ENCODE measurements around the gene NOTCH4. TPM values are rescaled to one million over a fixed set of nuclear protein-coding genes. Genes with fewer than 3 reads are reported as not detected.

Gene NOTCH4
- total and polyA plus RNA-seq, 2 of the 4 experiments (the other 2 are of a cell fraction), result 0.96 to 1.3 TPM

DNA sequence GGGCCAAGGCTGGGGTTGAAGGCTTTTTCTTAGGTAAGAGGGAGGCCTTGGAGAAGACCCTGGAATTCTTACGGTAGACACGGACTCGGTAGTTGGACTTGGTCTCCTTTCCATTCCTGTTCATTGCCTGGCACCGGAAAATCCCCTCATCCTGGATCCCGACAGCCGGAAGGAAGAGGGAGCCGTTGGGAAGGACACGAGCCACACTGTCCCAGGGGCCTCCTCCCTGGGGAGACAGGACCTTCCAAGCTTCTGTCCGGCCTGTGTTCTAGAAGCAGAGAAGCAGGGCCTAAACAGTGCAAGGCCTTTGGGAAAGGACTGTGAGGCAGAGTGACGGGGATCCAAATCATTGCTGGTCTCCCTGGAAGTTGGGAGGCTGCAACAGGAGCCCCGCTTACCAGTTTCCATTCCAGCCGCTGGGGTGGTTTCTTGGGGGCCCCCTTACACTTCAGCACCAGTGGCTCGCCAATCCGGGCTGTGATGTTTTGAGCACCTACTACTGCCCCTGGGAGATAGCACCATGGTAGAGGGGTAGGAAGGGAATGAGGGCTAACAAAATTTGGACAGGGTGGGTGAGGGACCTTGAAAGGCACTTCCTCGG is 40.3 kb downstream of the NOTCH4 start:
- CTCF ChIA-PET, result no interaction called here
- no peak overlapping the region for H3K9ac ChIP-seq (ENCODE audit: low read depth, low read length)
- no peak overlapping the region for H3K27ac ChIP-seq (ENCODE audit: insufficient read depth, low read length)

More for the DNA sequence above, 40.3 kb downstream of the NOTCH4 start:
- H3K9me3 ChIP-seq (ENCODE audit: control insufficient read depth, insufficient read depth, low read length), result no peaks in the 10 kb centered on the region
- intact Hi-C loops (cut with micrococcal nuclease), result no loop called here
- TF ChIP-seq MXI1 (IDR thresholded peaks at IDR 0.05; ENCODE audit: borderline replicate concordance, low read depth, low read length) (no peak), BHLHE40 (IDR thresholded peaks at IDR 0.05; ENCODE audit: low read depth, low read length) (no peak), CEBPB (IDR thresholded peaks at IDR 0.05; ENCODE audit: low read depth, low read length) (no peak), NFE2L2 (IDR thresholded peaks at IDR 0.05; ENCODE audit: low read depth, low read length) (no peak), MAZ (IDR thresholded peaks at IDR 0.05; ENCODE audit: borderline replicate concordance, low read depth, low read length) (no peak), RAD21 (IDR thresholded peaks at IDR 0.05; ENCODE audit: low read length) (no peak), FOS (IDR thresholded peaks at IDR 0.05; ENCODE audit: low read depth, low read length) (no peak), MAFK (IDR thresholded peaks at IDR 0.05; ENCODE audit: low read depth, low read length) (no peak), POLR2A (IDR thresholded peaks at IDR 0.05; ENCODE audit: low read depth, low read length) (no peak), RFX5 (IDR thresholded peaks at IDR 0.05; ENCODE audit: low read depth, low read length) (no peak), SMC3 (IDR thresholded peaks at IDR 0.05; ENCODE audit: low read depth, low read length) (no peak), RCOR1 (IDR thresholded peaks at IDR 0.05; ENCODE audit: insufficient replicate concordance, low read length) (no peak), CHD1 (IDR thresholded peaks at IDR 0.05; ENCODE audit: low read depth, low read length) (no peak)
- TF ChIP-seq, protein P1, sequence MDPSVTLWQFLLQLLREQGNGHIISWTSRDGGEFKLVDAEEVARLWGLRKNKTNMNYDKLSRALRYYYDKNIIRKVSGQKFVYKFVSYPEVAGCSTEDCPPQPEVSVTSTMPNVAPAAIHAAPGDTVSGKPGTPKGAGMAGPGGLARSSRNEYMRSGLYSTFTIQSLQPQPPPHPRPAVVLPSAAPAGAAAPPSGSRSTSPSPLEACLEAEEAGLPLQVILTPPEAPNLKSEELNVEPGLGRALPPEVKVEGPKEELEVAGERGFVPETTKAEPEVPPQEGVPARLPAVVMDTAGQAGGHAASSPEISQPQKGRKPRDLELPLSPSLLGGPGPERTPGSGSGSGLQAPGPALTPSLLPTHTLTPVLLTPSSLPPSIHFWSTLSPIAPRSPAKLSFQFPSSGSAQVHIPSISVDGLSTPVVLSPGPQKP (IDR thresholded peaks at IDR 0.05; ENCODE audit: borderline replicate concordance, low read depth, low read length), result no peak
- TF ChIP-seq, protein P2, sequence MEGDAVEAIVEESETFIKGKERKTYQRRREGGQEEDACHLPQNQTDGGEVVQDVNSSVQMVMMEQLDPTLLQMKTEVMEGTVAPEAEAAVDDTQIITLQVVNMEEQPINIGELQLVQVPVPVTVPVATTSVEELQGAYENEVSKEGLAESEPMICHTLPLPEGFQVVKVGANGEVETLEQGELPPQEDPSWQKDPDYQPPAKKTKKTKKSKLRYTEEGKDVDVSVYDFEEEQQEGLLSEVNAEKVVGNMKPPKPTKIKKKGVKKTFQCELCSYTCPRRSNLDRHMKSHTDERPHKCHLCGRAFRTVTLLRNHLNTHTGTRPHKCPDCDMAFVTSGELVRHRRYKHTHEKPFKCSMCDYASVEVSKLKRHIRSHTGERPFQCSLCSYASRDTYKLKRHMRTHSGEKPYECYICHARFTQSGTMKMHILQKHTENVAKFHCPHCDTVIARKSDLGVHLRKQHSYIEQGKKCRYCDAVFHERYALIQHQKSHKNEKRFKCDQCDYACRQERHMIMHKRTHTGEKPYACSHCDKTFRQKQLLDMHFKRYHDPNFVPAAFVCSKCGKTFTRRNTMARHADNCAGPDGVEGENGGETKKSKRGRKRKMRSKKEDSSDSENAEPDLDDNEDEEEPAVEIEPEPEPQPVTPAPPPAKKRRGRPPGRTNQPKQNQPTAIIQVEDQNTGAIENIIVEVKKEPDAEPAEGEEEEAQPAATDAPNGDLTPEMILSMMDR (conservative IDR thresholded peaks at IDR 0.05; ENCODE audit: low read depth, low read length), result no peak
- TF ChIP-seq, protein P3, sequence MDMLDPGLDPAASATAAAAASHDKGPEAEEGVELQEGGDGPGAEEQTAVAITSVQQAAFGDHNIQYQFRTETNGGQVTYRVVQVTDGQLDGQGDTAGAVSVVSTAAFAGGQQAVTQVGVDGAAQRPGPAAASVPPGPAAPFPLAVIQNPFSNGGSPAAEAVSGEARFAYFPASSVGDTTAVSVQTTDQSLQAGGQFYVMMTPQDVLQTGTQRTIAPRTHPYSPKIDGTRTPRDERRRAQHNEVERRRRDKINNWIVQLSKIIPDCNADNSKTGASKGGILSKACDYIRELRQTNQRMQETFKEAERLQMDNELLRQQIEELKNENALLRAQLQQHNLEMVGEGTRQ (IDR thresholded peaks at IDR 0.05; ENCODE audit: low read depth, low read length), result no peak
- no peaks in the 10 kb centered on the region for H3K4me1 ChIP-seq (ENCODE audit: control insufficient read depth, insufficient read depth, low read length)
- no peak overlapping the region for H4K91ac ChIP-seq (ENCODE audit: insufficient read depth, low read depth, low read length)
- no peak overlapping the region for H3K56ac ChIP-seq (ENCODE audit: extremely low read depth, insufficient read depth, low read length)
- no peak overlapping the region for H2AK5ac ChIP-seq (ENCODE audit: low read depth, low read length)
- H4K8ac ChIP-seq (ENCODE audit: low read depth in 2 of 2, low read length in 2 of 2), result no peak overlapping the region
- H2AK9ac ChIP-seq (replicated peaks; ENCODE audit: low read depth, low read length, poor library complexity), result peak overlapping the region; percentile 71
- WGBS, 2 experiments (ENCODE audit: extremely low coverage in 2 of 2, insufficient read length in 1 of 2), result 80% methylated on average over 2 of the region's 15 CpGs; no CpG with 5 or more reads in 1 of the 2 experiments
- H2BK15ac ChIP-seq (ENCODE audit: low read depth, low read length), result no peak overlapping the region
- no peak overlapping the region for H2BK5ac ChIP-seq (ENCODE audit: low read depth, low read length, poor library complexity, severe bottlenecking)
- DNase-seq (no peak), ATAC-seq (ENCODE audit: low read depth) (no peak)
- H3K36me3 ChIP-seq (ENCODE audit: control insufficient read depth, insufficient read depth, low read length), result peaks cover 38% of the 10 kb centered on the region
- POLR2A ChIA-PET (ENCODE audit: unreplicated experiment), result no interaction called here
- no peak overlapping the region for H3K4me2 ChIP-seq (ENCODE audit: low read depth, low read length)
- H3K27me3 ChIP-seq (ENCODE audit: control insufficient read depth, insufficient read depth, low read length), result no peaks in the 10 kb centered on the region
- in situ Hi-C loops (cut with MboI; ENCODE audit: low sequenced_read_pairs), result loop anchor here (25.0 kb wide), 1 partner anchor 779 kb away; the partner anchor contains the start of genes BRD2 and HLA-DMA
- H3K79me1 ChIP-seq (ENCODE audit: low read depth in 1 of 2, low read length in 2 of 2), result peaks cover 17 to 48% of the 10 kb centered on the region in 2 experiments
- dilution Hi-C loops (cut with HindIII; ENCODE audit: low sequenced_read_pairs, unreplicated experiment), result no loop called here
- H3K14ac ChIP-seq (replicated peaks; ENCODE audit: low read depth, low read length), result no peak overlapping the region
- BruUV-seq (replicated peaks), result no TSS peak
- H3K9me1 ChIP-seq (ENCODE audit: insufficient read depth, low read length), result peaks cover 15% of the 10 kb centered on the region
- peak overlapping the region; percentile 39 for H2AFZ ChIP-seq (replicated peaks; ENCODE audit: low read length, poor library complexity)
- H3K4me3 ChIP-seq (ENCODE audit: insufficient read depth, low read depth, low read length), result no peak overlapping the region
- H2BK20ac ChIP-seq (ENCODE audit: low read depth, low read length), result no peak overlapping the region
- no peak overlapping the region for H3K4ac ChIP-seq (ENCODE audit: low read depth, low read length)
- no peak overlapping the region for H3K18ac ChIP-seq (ENCODE audit: low read depth, low read length)
- no peak overlapping the region for H4K5ac ChIP-seq (ENCODE audit: low read depth, low read length)
- H3K23ac ChIP-seq (ENCODE audit: low read depth, low read length), result no peak overlapping the region
- H4K20me1 ChIP-seq (ENCODE audit: insufficient read depth, low read length), result no peaks in the 10 kb centered on the region
- no peak overlapping the region for H2BK120ac ChIP-seq (ENCODE audit: low read depth, low read length)
